Measurements from ENCODE around the gene SLC35E4. TPM values are rescaled to one million over a fixed set of nuclear protein-coding genes. Genes with fewer than 3 reads are reported as not detected.
A peak's percentile ranks its signal among the peaks of the same experiment; 100 is the strongest.

SLC35E4 gene
- total and polyA plus RNA-seq, 7 experiments from 2014 or later = 0.85 to 5.2 (median 2.3) TPM

DNA sequence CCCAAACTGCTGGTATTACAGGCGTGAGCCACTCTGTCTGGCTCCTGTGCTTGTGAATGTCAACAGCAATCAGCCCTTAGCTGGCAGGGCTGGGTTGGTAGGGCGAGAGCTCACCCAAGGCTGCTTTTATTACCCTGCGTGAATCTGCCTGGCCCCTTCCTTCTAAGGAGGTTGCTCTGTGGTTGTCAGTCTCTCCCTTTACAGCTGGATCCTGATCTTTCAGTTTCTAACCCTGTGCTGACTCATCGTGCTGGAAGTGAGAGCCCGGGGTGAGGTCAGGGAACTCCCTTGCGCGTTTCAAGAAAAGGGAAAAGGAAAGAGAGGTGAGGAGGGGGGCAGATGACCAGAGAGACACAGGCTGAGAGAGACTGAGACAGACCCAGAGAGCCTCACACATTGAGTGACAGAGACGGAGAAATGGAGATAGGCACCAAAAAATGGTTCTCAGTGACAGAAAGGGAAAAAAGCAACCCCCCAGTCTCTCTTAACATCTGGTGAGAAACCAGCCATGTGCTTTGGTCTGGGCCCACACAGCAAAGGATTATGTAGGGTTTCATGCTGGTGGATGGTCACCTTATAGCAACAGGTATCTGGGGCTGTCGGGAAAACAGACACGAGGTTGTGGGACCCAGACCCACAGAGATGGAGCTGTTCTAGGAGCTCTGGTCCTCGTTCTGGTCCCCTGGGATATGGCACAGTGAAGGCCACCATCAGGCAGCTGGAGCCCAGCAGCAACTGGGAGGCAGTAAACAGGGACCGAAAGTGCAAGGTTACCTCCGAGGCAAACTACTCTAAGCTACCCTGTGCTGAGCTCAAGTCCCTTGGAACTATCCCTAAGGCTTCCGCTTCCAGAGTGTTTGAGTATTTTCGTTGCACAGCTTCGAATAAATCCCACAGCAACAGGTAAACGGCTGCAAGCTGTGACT lies 26.1 kb upstream of the SLC35E4 start:
- ChIA-PET POLR2A (interaction anchor here (0.6 kb wide), 1 partner anchor 1019 kb away, joined by 3 read pairs; no protein-coding TSS in a partner anchor), CTCF (no interaction called here)
- Mint-ChIP-seq H3K4me3 (peak overlapping the region in 3 of 10 donors; percentile 13 to 59 (median 58)), H3K27ac (peak overlapping the region in 1 of 9 donors; percentile 75), H3K9me3 (no peaks in the 10 kb centered on the region), H3K36me3 (no peaks in the 10 kb centered on the region), H3K4me1 (peaks cover 14 to 57% (median 24%) of the 10 kb centered on the region in 7 donors), H3K27me3 (no peaks in the 10 kb centered on the region)
- intact Hi-C loops (cut with micrococcal nuclease) = no loop called here
- H3K4me1 ChIP-seq (ENCODE audit: control insufficient read depth in 2 of 2, insufficient read depth in 2 of 2, low read length in 2 of 2) = peaks cover 0 to 6% of the 10 kb centered on the region in 2 donors
- H3K27ac ChIP-seq (ENCODE audit: low read depth, low read length) = no peak overlapping the region
- no peak overlapping the region for H3K4me3 ChIP-seq (ENCODE audit: low read length)
- peak in 1 of 9 donors; percentile 51 for DNase-seq
- no peaks in the 10 kb centered on the region for H3K27me3 ChIP-seq (ENCODE audit: control insufficient read depth in 2 of 2, insufficient read depth in 2 of 2, low read length in 2 of 2)
- H3K36me3 ChIP-seq (ENCODE audit: control insufficient read depth in 2 of 3, insufficient read depth in 3 of 3, low read length in 3 of 3) = no peaks in the 10 kb centered on the region
- ATAC-seq = peak; percentile 68
- no peaks in the 10 kb centered on the region for H3K9me3 ChIP-seq (ENCODE audit: control insufficient read depth in 2 of 3, low read length in 3 of 3)

DNA sequence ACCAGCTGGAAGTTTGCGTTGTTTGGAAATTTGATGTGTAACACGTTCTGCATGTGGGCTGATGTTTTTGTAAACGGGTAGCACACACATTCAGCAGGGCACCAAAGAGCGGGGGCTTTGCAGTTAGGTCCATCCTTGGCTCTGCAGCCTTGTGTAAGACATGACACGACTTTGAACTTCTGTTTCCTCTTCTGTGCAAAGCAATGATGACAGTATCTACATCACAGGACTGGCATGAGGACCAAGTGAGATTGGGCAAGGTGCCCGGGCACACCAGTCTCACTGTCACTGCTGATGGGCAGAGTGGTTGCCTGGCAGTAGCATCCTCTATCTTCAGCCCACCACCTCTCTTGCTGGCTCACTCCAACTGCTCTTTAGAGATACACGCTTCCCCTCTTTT lies 25.3 kb upstream of the SLC35E4 start:
- Mint-ChIP-seq H3K27ac (peak overlapping the region in 1 of 9 donors; percentile 41), H3K27me3 (no peaks in the 10 kb centered on the region), H3K4me1 (peaks cover 14 to 56% (median 23%) of the 10 kb centered on the region in 7 donors), H3K36me3 (no peaks in the 10 kb centered on the region), H3K9me3 (no peaks in the 10 kb centered on the region), H3K4me3 (peak overlapping the region in 1 of 10 donors; percentile 18)
- ChIA-PET POLR2A (no interaction called here), CTCF (no interaction called here)
- no peak overlapping the region for H3K4me3 ChIP-seq (ENCODE audit: low read length)
- no peaks in the 10 kb centered on the region for H3K36me3 ChIP-seq (ENCODE audit: control insufficient read depth in 2 of 3, insufficient read depth in 3 of 3, low read length in 3 of 3)
- peaks cover 0 to 6% of the 10 kb centered on the region in 2 donors for H3K4me1 ChIP-seq (ENCODE audit: control insufficient read depth in 2 of 2, insufficient read depth in 2 of 2, low read length in 2 of 2)
- intact Hi-C loops (cut with micrococcal nuclease) = no loop called here
- ATAC-seq = peak; percentile 59
- no peak overlapping the region for H3K27ac ChIP-seq (ENCODE audit: low read depth, low read length)
- no peaks in the 10 kb centered on the region for H3K9me3 ChIP-seq (ENCODE audit: control insufficient read depth in 2 of 3, low read length in 3 of 3)
- DNase-seq = no peak
- no peaks in the 10 kb centered on the region for H3K27me3 ChIP-seq (ENCODE audit: control insufficient read depth in 2 of 2, insufficient read depth in 2 of 2, low read length in 2 of 2)

DNA sequence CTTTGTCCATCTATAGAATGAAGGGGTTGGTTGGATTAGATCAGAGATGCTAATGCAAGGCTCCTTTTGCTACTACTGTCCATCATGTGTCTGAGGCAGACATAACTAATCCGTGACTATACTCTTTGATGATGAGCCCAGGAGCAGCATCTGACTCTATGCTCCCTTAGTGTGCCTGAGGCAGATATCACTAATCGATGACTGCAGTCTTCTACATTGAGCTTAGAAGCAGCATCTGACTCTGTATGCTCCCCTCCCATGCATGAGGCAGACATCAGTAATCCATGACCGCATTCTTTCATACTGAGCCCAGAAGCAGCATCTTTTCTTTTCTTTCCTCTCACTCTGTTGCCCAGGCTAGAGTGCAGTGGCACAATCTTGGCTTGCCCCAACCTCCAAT lies 24.4 kb upstream of the SLC35E4 start:
- DNase-seq (no peak), ATAC-seq (no peak)
- POLR2A ChIA-PET = no interaction called here
- no peak overlapping the region for H3K4me3 Mint-ChIP-seq
- intact Hi-C loops (cut with micrococcal nuclease) = no loop called here
- H3K27ac Mint-ChIP-seq = no peak overlapping the region
- CTCF ChIA-PET = no interaction called here
- Histone ChIP-seq H3K27me3 (ENCODE audit: control insufficient read depth in 2 of 2, insufficient read depth in 2 of 2, low read length in 2 of 2) (no peaks in the 10 kb centered on the region), H3K36me3 (ENCODE audit: control insufficient read depth in 2 of 3, insufficient read depth in 3 of 3, low read length in 3 of 3) (no peaks in the 10 kb centered on the region), H3K4me1 (ENCODE audit: control insufficient read depth in 2 of 2, insufficient read depth in 2 of 2, low read length in 2 of 2) (peaks cover 0 to 6% of the 10 kb centered on the region in 2 donors), H3K9me3 (ENCODE audit: control insufficient read depth in 2 of 3, low read length in 3 of 3) (no peaks in the 10 kb centered on the region), H3K4me3 (ENCODE audit: low read length) (no peak overlapping the region), H3K27ac (ENCODE audit: low read depth, low read length) (no peak overlapping the region)
- no peaks in the 10 kb centered on the region for H3K9me3 Mint-ChIP-seq
- H3K27me3 Mint-ChIP-seq = no peaks in the 10 kb centered on the region
- H3K36me3 Mint-ChIP-seq = no peaks in the 10 kb centered on the region
- peaks cover 9 to 47% (median 14%) of the 10 kb centered on the region in 7 donors for H3K4me1 Mint-ChIP-seq

DNA sequence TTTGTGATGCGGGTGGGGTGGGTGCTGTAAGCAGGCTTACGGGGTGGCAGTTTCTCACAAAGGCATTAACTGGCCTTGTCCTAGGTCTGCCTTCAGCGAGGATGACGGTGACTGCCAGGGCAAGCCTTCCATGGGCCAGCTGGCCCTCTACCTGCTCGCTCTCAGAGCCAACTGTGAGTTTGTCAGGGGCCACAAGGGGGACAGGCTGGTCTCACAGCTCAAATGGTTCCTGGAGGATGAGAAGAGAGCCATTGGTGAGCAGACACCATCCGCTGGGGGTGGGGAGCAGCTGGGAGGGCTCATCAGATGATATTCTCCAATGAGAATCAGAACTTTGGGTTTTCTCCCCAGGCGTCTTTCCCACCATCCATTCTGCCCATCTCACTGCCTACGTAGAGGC lies 22.8 kb upstream of the SLC35E4 start:
- Mint-ChIP-seq H3K4me1 (peaks cover 0 to 32% (median under 1%) of the 10 kb centered on the region in 7 donors), H3K4me3 (no peak overlapping the region), H3K27ac (no peak overlapping the region), H3K27me3 (no peaks in the 10 kb centered on the region), H3K9me3 (no peaks in the 10 kb centered on the region), H3K36me3 (peaks cover 0 to 3% (median 0%) of the 10 kb centered on the region in 5 donors)
- no peaks in the 10 kb centered on the region for H3K36me3 ChIP-seq (ENCODE audit: control insufficient read depth in 2 of 3, insufficient read depth in 3 of 3, low read length in 3 of 3)
- H3K9me3 ChIP-seq (ENCODE audit: control insufficient read depth in 2 of 3, low read length in 3 of 3) = no peaks in the 10 kb centered on the region
- POLR2A ChIA-PET = no interaction called here
- no peak for ATAC-seq
- no peak for DNase-seq
- CTCF ChIA-PET = no interaction called here
- no peaks in the 10 kb centered on the region for H3K27me3 ChIP-seq (ENCODE audit: control insufficient read depth in 2 of 2, insufficient read depth in 2 of 2, low read length in 2 of 2)
- no peaks in the 10 kb centered on the region for H3K4me1 ChIP-seq (ENCODE audit: control insufficient read depth in 2 of 2, insufficient read depth in 2 of 2, low read length in 2 of 2)
- no peak overlapping the region for H3K27ac ChIP-seq (ENCODE audit: low read depth, low read length)
- intact Hi-C loops (cut with micrococcal nuclease) = no loop called here
- H3K4me3 ChIP-seq (ENCODE audit: low read length) = no peak overlapping the region

DNA sequence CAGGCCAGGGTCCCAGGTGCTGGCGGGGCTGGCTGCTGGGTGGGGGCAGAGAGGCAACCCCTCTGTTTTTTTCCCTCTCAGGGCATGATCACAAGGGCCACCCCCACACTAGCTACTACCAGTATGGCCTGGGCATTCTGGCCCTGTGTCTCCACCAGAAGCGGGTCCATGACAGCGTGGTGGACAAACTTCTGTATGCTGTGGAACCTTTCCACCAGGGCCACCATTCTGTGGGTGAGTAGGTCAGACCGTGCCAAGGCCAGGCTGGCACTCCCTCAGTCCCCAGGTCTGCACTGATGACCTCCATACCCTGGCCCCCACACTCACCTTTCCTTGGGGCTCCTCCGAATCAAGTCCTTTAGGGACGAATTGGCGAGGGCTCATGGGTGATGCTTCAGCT lies 21.3 kb upstream of the SLC35E4 start:
- CTCF ChIA-PET = no interaction called here

DNA sequence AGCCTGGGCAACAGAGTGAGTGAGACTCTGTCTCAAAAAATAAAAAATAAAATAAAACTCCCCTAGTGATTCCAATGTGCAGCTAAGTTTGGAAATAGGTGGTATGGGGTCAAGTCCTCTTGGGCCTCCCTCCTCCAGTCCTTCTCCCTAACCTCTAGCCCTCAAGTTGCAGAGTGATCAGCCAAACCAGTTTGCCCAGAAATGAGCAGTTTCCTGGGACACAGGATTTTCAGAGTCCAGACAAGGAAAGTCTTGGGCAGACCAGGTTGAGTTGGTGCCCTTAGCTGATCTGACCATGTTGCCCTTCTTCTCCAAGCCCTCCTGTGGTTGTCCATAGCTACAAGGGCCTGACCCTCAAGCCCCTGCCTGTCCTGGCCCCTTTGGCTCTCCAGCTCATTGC lies 20.7 kb upstream of the SLC35E4 start:
- H3K9me3 Mint-ChIP-seq = no peaks in the 10 kb centered on the region
- no peaks in the 10 kb centered on the region for H3K27me3 Mint-ChIP-seq
- Histone ChIP-seq H3K27ac (ENCODE audit: low read depth, low read length) (no peak overlapping the region), H3K36me3 (ENCODE audit: control insufficient read depth in 2 of 3, insufficient read depth in 3 of 3, low read length in 3 of 3) (no peaks in the 10 kb centered on the region), H3K9me3 (ENCODE audit: control insufficient read depth in 2 of 3, low read length in 3 of 3) (no peaks in the 10 kb centered on the region), H3K4me1 (ENCODE audit: control insufficient read depth in 2 of 2, insufficient read depth in 2 of 2, low read length in 2 of 2) (no peaks in the 10 kb centered on the region), H3K4me3 (ENCODE audit: low read length) (no peak overlapping the region), H3K27me3 (ENCODE audit: control insufficient read depth in 2 of 2, insufficient read depth in 2 of 2, low read length in 2 of 2) (no peaks in the 10 kb centered on the region)
- no peak overlapping the region for H3K27ac Mint-ChIP-seq
- DNase-seq = no peak
- peaks cover 0 to 3% (median 0%) of the 10 kb centered on the region in 5 donors for H3K36me3 Mint-ChIP-seq
- H3K4me3 Mint-ChIP-seq = no peak overlapping the region
- intact Hi-C loops (cut with micrococcal nuclease) = no loop called here
- peaks cover 0 to 12% (median 0%) of the 10 kb centered on the region in 7 donors for H3K4me1 Mint-ChIP-seq
- ChIA-PET POLR2A (no interaction called here), CTCF (no interaction called here)
- ATAC-seq = no peak

More for the DNA sequence above, 21.3 kb upstream of the SLC35E4 start:
- POLR2A ChIA-PET = no interaction called here
- Mint-ChIP-seq H3K27ac (no peak overlapping the region), H3K4me1 (peaks cover 0 to 18% (median 0%) of the 10 kb centered on the region in 7 donors), H3K4me3 (no peak overlapping the region), H3K9me3 (no peaks in the 10 kb centered on the region), H3K27me3 (no peaks in the 10 kb centered on the region), H3K36me3 (peaks cover 0 to 3% (median 0%) of the 10 kb centered on the region in 5 donors)
- intact Hi-C loops (cut with micrococcal nuclease) = no loop called here
- Histone ChIP-seq H3K4me3 (ENCODE audit: low read length) (no peak overlapping the region), H3K36me3 (ENCODE audit: control insufficient read depth in 2 of 3, insufficient read depth in 3 of 3, low read length in 3 of 3) (no peaks in the 10 kb centered on the region), H3K27me3 (ENCODE audit: control insufficient read depth in 2 of 2, insufficient read depth in 2 of 2, low read length in 2 of 2) (no peaks in the 10 kb centered on the region), H3K9me3 (ENCODE audit: control insufficient read depth in 2 of 3, low read length in 3 of 3) (no peaks in the 10 kb centered on the region), H3K4me1 (ENCODE audit: control insufficient read depth in 2 of 2, insufficient read depth in 2 of 2, low read length in 2 of 2) (no peaks in the 10 kb centered on the region), H3K27ac (ENCODE audit: low read depth, low read length) (no peak overlapping the region)
- ATAC-seq = no peak
- no peak for DNase-seq

DNA sequence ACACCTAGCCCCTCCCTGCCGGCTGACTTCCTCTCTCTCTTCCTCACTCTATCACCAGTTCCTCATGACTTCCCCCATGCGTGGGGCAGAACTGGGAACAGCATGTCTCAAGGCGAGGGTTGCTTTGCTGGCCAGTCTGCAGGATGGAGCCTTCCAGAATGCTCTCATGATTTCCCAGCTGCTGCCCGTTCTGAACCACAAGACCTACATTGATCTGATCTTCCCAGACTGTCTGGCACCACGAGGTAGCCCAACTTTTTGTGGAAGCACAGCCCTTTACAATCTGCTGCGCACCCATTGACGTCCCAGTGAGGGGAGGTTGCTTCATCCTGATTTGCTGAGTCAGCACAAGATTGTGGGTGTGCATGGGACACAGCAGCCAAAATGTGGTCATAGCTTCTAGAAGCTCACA lies 20.0 kb upstream of the SLC35E4 start:
- Mint-ChIP-seq H3K4me1 (peaks cover 0 to 5% (median 0%) of the 10 kb centered on the region in 7 donors), H3K27me3 (no peaks in the 10 kb centered on the region), H3K4me3 (no peak overlapping the region), H3K36me3 (peaks cover 0 to 3% (median 0%) of the 10 kb centered on the region in 5 donors), H3K27ac (no peak overlapping the region), H3K9me3 (no peaks in the 10 kb centered on the region)
- intact Hi-C loops (cut with micrococcal nuclease) = no loop called here
- POLR2A ChIA-PET = no interaction called here
- Histone ChIP-seq H3K4me3 (ENCODE audit: low read length) (no peak overlapping the region), H3K27me3 (ENCODE audit: control insufficient read depth in 2 of 2, insufficient read depth in 2 of 2, low read length in 2 of 2) (no peaks in the 10 kb centered on the region), H3K9me3 (ENCODE audit: control insufficient read depth in 2 of 3, low read length in 3 of 3) (no peaks in the 10 kb centered on the region), H3K27ac (ENCODE audit: low read depth, low read length) (no peak overlapping the region), H3K4me1 (ENCODE audit: control insufficient read depth in 2 of 2, insufficient read depth in 2 of 2, low read length in 2 of 2) (no peaks in the 10 kb centered on the region), H3K36me3 (ENCODE audit: control insufficient read depth in 2 of 3, insufficient read depth in 3 of 3, low read length in 3 of 3) (no peaks in the 10 kb centered on the region)
- CTCF ChIA-PET = no interaction called here
- ATAC-seq (peak; percentile 68), DNase-seq (no peak)
